T-cell (primary cell): ENCODE results near the gene ATP8A1. TPM values are rescaled to one million over a fixed set of nuclear protein-coding genes. Genes with fewer than 3 reads are reported as not detected.

Experiments used
- ATAC-seq, 4 experiments: fragments of 200-7000 bp in 3 of 4; fragments of 150-1000 bp in 1 of 4; cut with Tn5 transposase; replicated peaks in 1 of 4; 1 replicate in 3 of 4; 2 replicates in 1 of 4; pipeline ENCODE4 v1.10.0; 2021; ENCODE audit warnings: moderate library complexity in 3 of 4, mild to moderate bottlenecking in 2 of 4, moderate number of reproducible peaks in 1 of 4
- CTCF ChIA-PET, 2 donors: fragments of 300-600 bp; sonication (Branson Sonifier 250); formaldehyde crosslinking; loops; one replicate each; lab custom pipeline; 2022; ENCODE audit warnings: antibody characterized with exemption in 2 of 2; lab: Charles Lee
- POLR2A ChIA-PET, 2 donors: fragments of 300-600 bp; sonication (Branson Sonifier 250); formaldehyde crosslinking; loops; one replicate each; lab custom pipeline; 2022; ENCODE audit warnings: antibody characterized with exemption in 2 of 2; lab: Charles Lee
- DNase-seq, 35 experiments: peaks; one replicate each; pipeline versions ENCODE4 v3.0.0 to v3.0.0-alpha.2; 2013 to 2023
- H3K27ac ChIP-seq: one replicate; pipeline ENCODE4 v1.5.1; 2013; ENCODE audit warnings: low read length
- H3K27me3 ChIP-seq, 2 experiments: replicated peaks in 1 of 2; 1 replicate in 1 of 2; 2 replicates in 1 of 2; pipeline versions ENCODE4 v1.6.1 to v1.7.0; 2013; ENCODE audit warnings: low read length in 1 of 2, mixed read lengths in 1 of 2; ENCODE audit not compliant: control insufficient read depth in 2 of 2, insufficient read depth in 2 of 2; ENCODE audit errors: extremely low read depth in 1 of 2
- H3K36me3 ChIP-seq, 2 donors: 1 replicate in 1 of 2; 2 replicates in 1 of 2; pipeline versions ENCODE4 v1.6.1 to v1.7.0; 2013; ENCODE audit warnings: low read length in 1 of 2; ENCODE audit not compliant: control insufficient read depth in 2 of 2, insufficient read depth in 1 of 2; ENCODE audit errors: extremely low read depth in 1 of 2
- H3K4me1 ChIP-seq, 2 experiments: 1 replicate in 1 of 2; 2 replicates in 1 of 2; pipeline versions ENCODE4 v1.6.1 to v1.7.0; 2013; ENCODE audit warnings: low read length in 2 of 2, mixed read lengths in 1 of 2; ENCODE audit not compliant: insufficient read depth in 2 of 2, control insufficient read depth in 1 of 2; ENCODE audit errors: extremely low read depth in 1 of 2
- H3K4me3 ChIP-seq, 2 donors: 1 replicate in 1 of 2; 2 replicates in 1 of 2; pipeline versions ENCODE4 v1.5.1 to v1.7.0; 2013; ENCODE audit warnings: mild to moderate bottlenecking in 2 of 2, low read length in 1 of 2, moderate library complexity in 1 of 2; ENCODE audit not compliant: control insufficient read depth in 1 of 2; ENCODE audit errors: extremely low read depth in 1 of 2
- H3K9me3 ChIP-seq: 2 replicates; pipeline ENCODE4 v1.7.0; 2013
- H3K27ac Mint-ChIP-seq, 2 donors: one replicate each; pipeline ENCODE4 v1.8.0; 2020 to 2021; ENCODE audit warnings: mild to moderate bottlenecking in 2 of 2, mixed read lengths in 2 of 2
- H3K27me3 Mint-ChIP-seq, 2 donors: one replicate each; pipeline ENCODE4 v1.8.0; 2021 to 2022; ENCODE audit warnings: mixed read lengths in 2 of 2
- H3K36me3 Mint-ChIP-seq: one replicate; pipeline ENCODE4 v1.8.0; 2021; ENCODE audit warnings: mixed read lengths
- H3K4me1 Mint-ChIP-seq, 3 donors: one replicate each; pipeline ENCODE4 v1.8.0; 2020 to 2022; ENCODE audit warnings: mixed read lengths in 3 of 3, mild to moderate bottlenecking in 1 of 3
- H3K4me3 Mint-ChIP-seq, 3 donors: one replicate each; pipeline ENCODE4 v1.8.0; 2020 to 2022; ENCODE audit warnings: mild to moderate bottlenecking in 3 of 3, mixed read lengths in 3 of 3, moderate library complexity in 3 of 3
- H3K9me3 Mint-ChIP-seq, 3 donors: one replicate each; pipeline ENCODE4 v1.8.0; 2020 to 2022; ENCODE audit warnings: mixed read lengths in 3 of 3
- WGBS: methylation state at CpG from one replicate; pipeline ENCODE4 v1.1.5; 2013; ENCODE audit warnings: missing lambda C conversion rate; ENCODE audit not compliant: insufficient coverage; 5-methylcytosine and 5-hydroxymethylcytosine counted together
- total RNA-seq, 35 experiments: library from RNA in 6 of 35; stranded (reverse) in 6 of 35; fragments of 120-200 nt in 1 of 35; gene quantifications; one replicate each; pipeline versions ENCODE4 v1.2.1 to v1.2.4 and lab custom pipeline; 2013 to 2026

The ATP8A1 gene
- total RNA-seq, 5 donors from 2014 or later (not counting 1 experiment from before 2014, with no cell fraction given), result 33.7 to 73.2 (median 47.8) TPM

- Mint-ChIP-seq H3K27ac (no peak overlapping the region), H3K4me3 (no peak overlapping the region), H3K36me3 (peaks cover 38% of the 10 kb centered on the region), H3K4me1 (no peaks in the 10 kb centered on the region), H3K27me3 (no peaks in the 10 kb centered on the region), H3K9me3 (no peaks in the 10 kb centered on the region)
- CTCF ChIA-PET, result interaction anchor here (0.6 to 4.2 kb wide), 26 partner anchors 8 to 564 kb away, joined by 3 to 29 read pairs (median 4); no protein-coding TSS in a partner anchor
- H3K4me3 ChIP-seq, result no peak overlapping the region
- no peaks in the 10 kb centered on the region for H3K27me3 ChIP-seq
- WGBS, result no CpG with 5 or more reads among the region's 3 CpGs
- DNase-seq (peak in 21 of 35 experiments; percentile 2 to 69 (median 24)), ATAC-seq (peak in 3 of 4 experiments; percentile 35 to 57 (median 42))
- no peak overlapping the region for H3K27ac ChIP-seq
- no peaks in the 10 kb centered on the region for H3K9me3 ChIP-seq
- no peaks in the 10 kb centered on the region for H3K4me1 ChIP-seq
- POLR2A ChIA-PET, result no interaction called here
- peaks cover 0 to 47% of the 10 kb centered on the region in 2 donors for H3K36me3 ChIP-seq
Observed at GRCh38 chr4:42519803-42520417, 137.0 kb downstream of the ATP8A1 start.

GRCh38 chr4:42515156-42515884 is 141.6 kb downstream of the ATP8A1 start:
- DNase-seq, result no peak
- H3K27ac ChIP-seq, result no peak overlapping the region
- Mint-ChIP-seq H3K36me3 (peaks cover 24% of the 10 kb centered on the region), H3K9me3 (no peaks in the 10 kb centered on the region), H3K27me3 (no peaks in the 10 kb centered on the region), H3K4me3 (no peak overlapping the region), H3K27ac (no peak overlapping the region), H3K4me1 (no peaks in the 10 kb centered on the region)
- ATAC-seq, result no peak
- H3K9me3 ChIP-seq, result no peaks in the 10 kb centered on the region
- ChIA-PET POLR2A (interaction anchor here in 1 of 2 donors (0.6 kb wide), 1 partner anchor 118 kb away, joined by 4 read pairs; no protein-coding TSS in a partner anchor), CTCF (interaction anchor here (0.6 to 0.7 kb wide), 2 partner anchors 142 to 430 kb away, joined by 3 to 6 read pairs; no protein-coding TSS in a partner anchor)
- H3K27me3 ChIP-seq, result no peaks in the 10 kb centered on the region
- no peak overlapping the region for H3K4me3 ChIP-seq
- H3K36me3 ChIP-seq, result peaks cover 4 to 26% of the 10 kb centered on the region in 2 donors
- WGBS, result no CpG with 5 or more reads among the region's 5 CpGs
- H3K4me1 ChIP-seq, result no peaks in the 10 kb centered on the region

DNA sequence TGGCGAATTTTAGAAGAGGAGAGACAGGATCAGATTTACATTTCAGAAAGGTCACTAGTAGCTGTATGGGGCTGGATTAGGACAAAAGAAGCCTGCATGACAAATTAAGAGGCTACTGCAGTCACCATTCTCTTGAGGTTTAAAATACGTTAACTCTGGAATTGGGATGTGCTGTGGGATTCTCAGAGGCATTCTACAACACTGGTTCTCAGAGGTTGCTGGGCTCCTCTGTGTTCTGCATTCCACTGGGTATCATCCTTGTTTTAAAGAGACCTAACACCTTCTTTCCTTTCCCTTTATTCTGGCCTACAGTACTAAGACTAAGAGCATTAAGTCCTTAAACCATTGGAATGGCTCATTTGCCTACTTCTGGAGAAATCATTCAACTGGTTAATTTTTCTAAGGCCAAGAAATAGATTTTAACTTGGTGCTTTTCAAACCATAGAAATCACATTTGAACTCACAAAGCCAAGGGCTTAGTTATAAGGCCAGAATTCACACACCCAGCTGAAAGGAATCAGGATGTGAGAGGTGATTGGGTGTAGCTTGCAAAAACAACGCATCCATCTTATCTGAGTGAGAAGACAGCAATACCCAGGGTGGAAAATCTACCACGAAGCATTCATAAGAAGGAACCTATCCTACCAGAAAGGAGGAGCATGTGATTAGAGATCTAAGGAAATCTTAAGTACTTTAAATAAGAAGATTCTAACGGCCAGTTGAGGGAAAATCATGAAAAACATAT is 143.0 kb downstream of the ATP8A1 start:
- 100% methylated on average over 1 of the region's 5 CpGs for WGBS
- H3K27me3 Mint-ChIP-seq, result no peaks in the 10 kb centered on the region
- POLR2A ChIA-PET, result no interaction called here
- ATAC-seq (no peak), DNase-seq (no peak)
- Histone ChIP-seq H3K4me3 (no peak overlapping the region), H3K27me3 (no peaks in the 10 kb centered on the region), H3K36me3 (peaks cover 4 to 20% of the 10 kb centered on the region in 2 donors), H3K9me3 (no peaks in the 10 kb centered on the region), H3K27ac (no peak overlapping the region), H3K4me1 (no peaks in the 10 kb centered on the region)
- H3K36me3 Mint-ChIP-seq, result peaks cover 28% of the 10 kb centered on the region
- CTCF ChIA-PET, result no interaction called here
- H3K27ac Mint-ChIP-seq, result no peak overlapping the region
- H3K9me3 Mint-ChIP-seq, result no peaks in the 10 kb centered on the region
- no peaks in the 10 kb centered on the region for H3K4me1 Mint-ChIP-seq
- H3K4me3 Mint-ChIP-seq, result no peak overlapping the region

DNA sequence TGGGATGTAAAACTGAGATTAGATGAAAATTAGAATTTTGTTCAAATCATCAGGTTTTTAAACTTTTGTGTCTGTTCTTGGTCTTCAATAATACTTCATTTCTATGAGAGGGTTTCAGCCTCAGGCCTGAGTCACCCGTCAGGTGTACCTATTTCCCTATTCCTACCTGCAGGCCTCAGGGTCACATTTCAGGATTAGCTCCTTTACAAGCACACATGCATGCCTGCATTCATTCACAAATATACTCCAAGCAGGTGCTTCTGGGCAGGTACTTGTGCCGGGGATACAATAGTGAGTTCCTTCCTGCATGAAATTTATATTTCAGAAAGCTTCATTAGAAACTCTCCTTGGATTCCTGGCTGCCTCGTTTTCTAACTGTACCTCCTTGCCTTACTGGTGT is 144.7 kb downstream of the ATP8A1 start:
- no peaks in the 10 kb centered on the region for H3K9me3 Mint-ChIP-seq
- WGBS, result 92% methylated on average over 2 of the region's 3 CpGs
- POLR2A ChIA-PET, result no interaction called here
- peaks cover 30% of the 10 kb centered on the region for H3K36me3 Mint-ChIP-seq
- H3K27ac ChIP-seq, result no peak overlapping the region
- no peak overlapping the region for H3K27ac Mint-ChIP-seq
- no peak overlapping the region for H3K4me3 Mint-ChIP-seq
- H3K4me3 ChIP-seq, result no peak overlapping the region
- H3K4me1 ChIP-seq, result no peaks in the 10 kb centered on the region
- H3K4me1 Mint-ChIP-seq, result no peaks in the 10 kb centered on the region
- peaks cover 9 to 13% of the 10 kb centered on the region in 2 donors for H3K36me3 ChIP-seq
- no peak for ATAC-seq
- no peak for DNase-seq
- H3K27me3 ChIP-seq, result no peaks in the 10 kb centered on the region
- no peaks in the 10 kb centered on the region for H3K9me3 ChIP-seq
- H3K27me3 Mint-ChIP-seq, result no peaks in the 10 kb centered on the region
- CTCF ChIA-PET, result no interaction called here

DNA sequence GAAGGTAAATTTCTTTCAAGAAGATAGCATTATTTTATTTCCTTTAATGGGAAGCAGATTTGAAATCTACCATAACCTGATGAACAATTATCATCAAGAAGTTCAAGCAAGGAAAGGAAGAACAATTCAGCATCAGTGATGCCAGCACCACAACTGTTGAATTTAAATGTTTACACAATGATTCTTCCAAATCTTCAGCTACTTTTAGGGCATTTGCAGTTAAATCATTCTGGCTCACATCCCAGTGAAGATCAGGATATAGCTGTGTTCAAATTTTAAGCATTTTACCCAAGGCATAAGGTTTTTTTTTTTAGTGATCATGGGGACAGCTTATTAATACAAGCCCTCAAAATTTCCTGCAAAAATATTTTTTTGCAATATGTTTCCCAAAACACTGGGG is 146.7 kb downstream of the ATP8A1 start:
- H3K4me3 ChIP-seq, result no peak overlapping the region
- no peak for DNase-seq
- Mint-ChIP-seq H3K4me1 (no peaks in the 10 kb centered on the region), H3K9me3 (no peaks in the 10 kb centered on the region), H3K36me3 (peaks cover 47% of the 10 kb centered on the region), H3K27ac (no peak overlapping the region), H3K27me3 (no peaks in the 10 kb centered on the region), H3K4me3 (no peak overlapping the region)
- no peaks in the 10 kb centered on the region for H3K9me3 ChIP-seq
- no peaks in the 10 kb centered on the region for H3K27me3 ChIP-seq
- H3K4me1 ChIP-seq, result no peaks in the 10 kb centered on the region
- no peak for ATAC-seq
- ChIA-PET CTCF (interaction anchor here (0.6 to 1.8 kb wide), 5 partner anchors 9 to 60 kb away, joined by 4 to 14 read pairs (median 6); no protein-coding TSS in a partner anchor), POLR2A (interaction anchor here in 1 of 2 donors (0.6 kb wide), 1 partner anchor 1884 kb away, joined by 4 read pairs; no protein-coding TSS in a partner anchor)
- no peak overlapping the region for H3K27ac ChIP-seq
- H3K36me3 ChIP-seq, result peaks cover 12 to 28% of the 10 kb centered on the region in 2 donors
